GM21423 (cell line): ENCODE data around the gene BCAR3.
"Not testable (repeated sequence)": the region's sequence is repeated elsewhere in the genome, so short reads cannot be mapped to it uniquely, and the experiment has no call there.

ENCODE experiments used
- ATAC-seq: cut with Tn5 transposase; IDR thresholded peaks from one replicate; pipeline ENCODE4 v1.9.1; 2021; ENCODE audit warnings: mild to moderate bottlenecking, moderate library complexity; ENCODE audit not compliant: unreplicated experiment

Gene BCAR3

DNA sequence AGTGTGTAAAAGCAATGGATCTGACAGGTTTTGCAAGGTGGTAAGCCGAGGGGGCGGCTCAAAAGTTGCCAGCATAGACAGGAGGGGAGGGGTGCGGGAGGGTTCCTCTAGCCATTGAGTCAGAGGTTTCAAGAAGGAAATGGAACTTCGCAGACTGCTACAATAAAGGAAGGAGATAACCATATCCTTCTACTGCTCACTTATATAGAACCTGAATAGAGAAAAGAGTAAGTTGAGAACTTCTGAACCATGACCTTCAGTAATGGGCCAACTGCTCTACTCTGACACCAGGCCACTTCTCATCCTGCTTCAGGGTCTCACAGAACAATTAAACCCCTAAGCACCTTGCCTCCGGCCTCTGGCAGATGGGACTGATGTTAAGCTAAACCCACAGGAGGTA, 26.3 kb upstream of the BCAR3 start:
- peak; percentile 68 for ATAC-seq

- ATAC-seq, result no peak
These were observed 24.4 kb upstream of the BCAR3 start for GRCh38 chr1:93705892-93706500.

GRCh38 chr1:93704052-93704451, 22.4 kb upstream of the BCAR3 start:
- ATAC-seq, result peak; percentile 50

DNA sequence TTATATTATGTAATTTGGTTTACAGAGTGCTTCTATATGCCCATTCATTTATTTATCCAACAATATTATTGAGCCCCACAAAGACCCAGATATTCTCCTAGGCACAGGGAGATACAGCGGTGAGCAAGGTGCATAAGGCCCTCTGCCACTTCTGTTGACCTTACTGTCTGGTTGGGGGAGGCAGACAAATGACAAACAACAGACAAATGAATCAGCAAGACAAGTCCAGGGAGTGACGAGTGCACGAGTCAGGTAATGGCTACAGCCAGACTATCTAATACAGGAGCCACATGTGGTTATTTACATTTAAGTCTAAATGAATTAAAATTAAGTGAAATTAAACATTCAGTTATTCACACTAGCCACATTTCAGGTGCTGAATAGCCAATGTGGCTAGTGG, 22.0 kb upstream of the BCAR3 start:
- ATAC-seq, result no peak

DNA sequence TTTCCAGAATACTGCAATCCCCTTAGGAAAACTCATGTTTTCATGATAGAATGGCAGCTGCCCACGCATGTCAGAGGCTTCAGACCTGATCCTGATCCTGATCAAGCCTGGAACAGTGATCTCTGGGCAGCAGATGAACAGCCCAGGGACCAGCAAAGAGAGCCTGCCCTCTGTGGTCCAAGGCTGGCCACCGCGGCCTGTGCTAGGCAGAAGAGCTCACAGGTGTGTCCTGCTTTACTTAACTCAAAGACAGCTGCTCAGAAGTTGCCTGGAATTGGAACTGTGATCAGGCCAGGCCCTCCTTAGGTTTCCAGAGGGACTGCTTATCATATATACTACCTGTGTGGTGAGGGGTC, 21.2 kb upstream of the BCAR3 start:
- no peak for ATAC-seq

DNA sequence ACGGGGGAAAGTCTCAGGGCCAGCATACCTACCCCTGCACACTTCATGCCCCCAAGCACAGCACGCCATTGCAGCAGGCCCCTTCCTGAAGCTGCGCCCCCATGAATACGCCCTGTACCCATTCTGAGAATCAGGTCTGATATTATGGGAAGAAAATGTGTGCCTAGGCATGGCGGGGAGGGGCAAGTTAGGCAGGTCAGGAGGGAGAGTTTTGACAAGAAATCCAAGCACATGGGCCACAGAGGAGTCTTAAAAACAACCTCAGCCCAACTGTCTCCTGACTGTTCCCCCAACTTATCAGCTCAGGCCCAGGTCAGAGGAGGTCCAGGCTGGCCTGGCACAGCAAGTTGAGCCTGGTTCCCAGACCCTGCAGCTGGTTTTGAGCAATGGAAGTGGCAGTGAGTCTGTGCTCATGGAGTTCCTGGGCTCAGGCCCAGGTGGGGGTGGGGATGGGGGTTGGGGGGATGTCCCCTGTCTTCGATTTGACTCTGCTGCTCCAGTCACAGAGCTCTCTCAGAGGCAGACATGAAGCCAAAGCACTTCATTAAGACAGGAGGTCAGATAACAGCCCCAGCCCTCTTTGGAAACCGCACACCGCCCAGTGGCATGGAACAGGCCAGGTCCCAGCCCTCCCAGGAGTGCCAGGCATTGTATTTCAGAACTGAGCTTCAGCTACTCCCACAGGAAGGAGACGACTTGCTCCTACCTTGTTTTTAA, 20.6 kb upstream of the BCAR3 start:
- ATAC-seq, result no peak

- ATAC-seq, result no peak
These were observed 20.0 kb upstream of the BCAR3 start for GRCh38 chr1:93701629-93702028.

- no peak for ATAC-seq
These were observed 19.2 kb upstream of the BCAR3 start for GRCh38 chr1:93700532-93701469.

GRCh38 chr1:93699503-93700168, 18.0 kb upstream of the BCAR3 start:
- ATAC-seq, result no peak

- ATAC-seq, result no peak
These were observed 17.4 kb upstream of the BCAR3 start for GRCh38 chr1:93699049-93699384.

- ATAC-seq, result no peak
These were observed 16.9 kb upstream of the BCAR3 start for GRCh38 chr1:93698329-93699048.

- ATAC-seq, result not testable (repeated sequence)
These were observed 15.9 kb upstream of the BCAR3 start for GRCh38 chr1:93697566-93697965.

- ATAC-seq, result no peak
These were observed 13.9 kb upstream of the BCAR3 start for GRCh38 chr1:93695411-93696005.

GRCh38 chr1:93694819-93695218, 13.2 kb upstream of the BCAR3 start:
- ATAC-seq, result no peak

GRCh38 chr1:93694039-93694438, 12.4 kb upstream of the BCAR3 start:
- no peak for ATAC-seq

DNA sequence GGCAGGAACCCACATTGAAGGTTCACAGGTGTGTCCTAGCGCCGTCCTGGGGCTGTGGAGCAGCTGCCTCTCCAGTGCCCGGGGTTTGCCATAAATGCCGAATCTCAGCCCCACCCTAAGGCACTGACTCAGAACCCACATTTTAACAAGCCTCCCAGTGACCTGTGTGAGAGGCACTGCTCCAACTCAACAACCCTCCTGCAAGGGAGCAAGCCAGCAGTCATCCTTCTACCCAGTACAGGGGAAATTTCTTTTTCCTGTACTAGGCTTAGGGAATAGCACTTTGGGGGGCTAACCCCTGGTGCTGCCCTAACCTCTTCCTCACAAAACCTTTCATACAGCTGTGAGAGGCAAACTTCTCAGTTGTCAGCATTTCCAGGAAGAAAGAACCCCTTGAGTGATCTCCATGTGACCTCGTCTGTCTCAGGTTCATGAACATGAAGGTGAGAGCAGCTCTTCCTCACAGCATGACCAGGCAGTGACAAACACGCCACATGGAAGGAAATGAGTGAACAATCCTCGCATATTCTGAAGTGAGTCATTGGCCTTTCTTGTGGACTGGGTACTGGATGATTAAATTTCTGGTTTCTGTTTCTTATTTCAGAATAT, 11.4 kb upstream of the BCAR3 start:
- ATAC-seq, result peak; percentile 73

DNA sequence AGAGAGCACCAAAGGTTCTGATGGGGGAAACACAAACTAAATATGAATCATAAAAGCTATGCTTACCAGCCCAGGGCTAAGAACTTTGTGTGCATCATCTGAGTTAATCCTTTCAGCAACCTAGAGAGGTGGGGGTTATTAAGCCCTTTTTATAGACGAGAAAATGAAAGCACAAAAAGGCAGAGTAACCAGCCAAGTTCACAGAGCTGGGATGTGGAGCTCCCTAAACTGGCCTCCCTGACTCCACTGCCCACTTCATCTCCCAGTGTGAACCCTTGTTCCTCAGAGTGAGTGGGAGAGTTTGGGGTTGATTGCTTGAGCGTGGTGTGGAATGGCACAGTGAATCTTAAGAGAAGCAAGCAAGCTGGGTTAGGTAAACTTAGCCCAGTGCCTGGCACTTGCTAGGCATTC, 10.8 kb upstream of the BCAR3 start:
- ATAC-seq, result no peak

DNA sequence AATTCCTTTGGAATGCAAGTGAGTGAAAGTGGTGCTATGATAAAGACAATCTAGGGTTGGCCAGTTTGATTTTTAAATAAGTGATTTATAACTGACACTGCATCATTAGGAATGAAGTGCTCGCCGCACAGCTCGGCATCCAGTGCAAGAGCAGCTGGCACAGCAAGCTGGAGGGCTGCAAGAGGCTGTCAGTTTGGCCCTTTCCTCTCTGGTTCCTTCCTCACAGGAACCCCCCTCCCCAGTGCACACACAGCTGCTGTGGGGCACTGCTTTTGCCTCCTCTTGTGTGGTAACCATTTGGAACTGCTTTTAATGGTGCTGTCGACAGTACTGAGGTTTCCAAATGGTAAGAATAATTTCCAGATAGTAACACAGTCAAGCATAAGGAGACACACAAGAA, 10.4 kb upstream of the BCAR3 start:
- ATAC-seq, result no peak

GRCh38 chr1:93690921-93691789, 9.5 kb upstream of the BCAR3 start:
- no peak for ATAC-seq
